ENCODE results near the gene CYP19A1.

- TF ChIP-seq EZH2 (IDR thresholded peaks at IDR 0.05) (no peak), CTCF (IDR thresholded peaks at IDR 0.05) (no peak), EZH2phosphoT487 (IDR thresholded peaks at IDR 0.05) (no peak)
These were observed 21.8 kb downstream of the CYP19A1 start for GRCh38 chr15:51316636-51317035.
